VCaP (cell line): ENCODE measurements around the gene KCNQ5.

Experiments used
- H3K27ac ChIP-seq: fragments of 450-650 bp; 2 replicates; pipeline ENCODE4 v1.5.1; 2017
- CTCF ChIP-seq: fragments of 450-650 bp; conservative IDR thresholded peaks from 2 replicates; pipeline ENCODE4 v1.5.1; 2017; ENCODE audit warnings: mild to moderate bottlenecking, moderate library complexity

KCNQ5 gene

GRCh38 chr6:72760114-72760793, 138.4 kb downstream of the KCNQ5 start:
- no peak for TF ChIP-seq CTCF

GRCh38 chr6:72761761-72762160, 139.9 kb downstream of the KCNQ5 start:
- TF ChIP-seq CTCF: no peak
- no peak overlapping the region for H3K27ac ChIP-seq

More at GRCh38 chr6:72760114-72760793, 138.4 kb downstream of the KCNQ5 start:
- H3K27ac ChIP-seq: no peak overlapping the region

- TF ChIP-seq CTCF: no peak
- no peak overlapping the region for H3K27ac ChIP-seq
Observed at GRCh38 chr6:72769459-72770125, 147.7 kb downstream of the KCNQ5 start.

- TF ChIP-seq CTCF: no peak
Observed at GRCh38 chr6:72770959-72771358, 149.1 kb downstream of the KCNQ5 start.

GRCh38 chr6:72776456-72776855, 154.6 kb downstream of the KCNQ5 start:
- no peak for TF ChIP-seq CTCF
- no peak overlapping the region for H3K27ac ChIP-seq

More at GRCh38 chr6:72770959-72771358, 149.1 kb downstream of the KCNQ5 start:
- H3K27ac ChIP-seq: no peak overlapping the region

GRCh38 chr6:72781624-72782023, 159.8 kb downstream of the KCNQ5 start:
- no peak overlapping the region for H3K27ac ChIP-seq
- no peak for TF ChIP-seq CTCF

- H3K27ac ChIP-seq: no peak overlapping the region
- TF ChIP-seq CTCF: no peak
Observed at GRCh38 chr6:72783035-72783434, 161.2 kb downstream of the KCNQ5 start.
